SK-N-SH treated with all-trans-retinoic acid at 6 μM for 48 hours (cell line): ENCODE measurements around the gene CMTM2.

Source experiments
- ESRRG ChIP-seq: fragments of 250-450 bp; sonication (Bioruptor Pico); IDR thresholded peaks from 2 replicates; pipeline ENCODE4 v1.6.1; 2021; ENCODE audit warnings: mild to moderate bottlenecking
- PATZ1 ChIP-seq: fragments of 250-450 bp; sonication (Bioruptor Pico); IDR thresholded peaks from 2 replicates; pipeline ENCODE4 v1.8.0; 2020; ENCODE audit warnings: mild to moderate bottlenecking, moderate library complexity, borderline replicate concordance
- POU6F1 ChIP-seq: fragments of 250-450 bp; sonication (Bioruptor Pico); IDR thresholded peaks from 2 replicates; pipeline ENCODE4 v1.8.0; 2021; ENCODE audit warnings: low read depth, mild to moderate bottlenecking, moderate library complexity, borderline replicate concordance
- RARB ChIP-seq: fragments of 250-450 bp; sonication (Bioruptor Pico); IDR thresholded peaks from 2 replicates; pipeline ENCODE4 v1.8.0; 2021; ENCODE audit warnings: mild to moderate bottlenecking, moderate library complexity
- SNAI2 ChIP-seq: fragments of 250-450 bp; sonication (Bioruptor Pico); IDR thresholded peaks from 2 replicates; pipeline ENCODE4 v1.5.0; 2020; ENCODE audit warnings: mild to moderate bottlenecking, moderate library complexity
- TSHZ2 ChIP-seq: fragments of 250-450 bp; sonication (Bioruptor Pico); IDR thresholded peaks from 2 replicates; pipeline ENCODE4 v1.5.0; 2020; ENCODE audit warnings: mild to moderate bottlenecking, moderate library complexity
- ZC3H10 ChIP-seq: fragments of 250-450 bp; sonication (Bioruptor Pico); IDR thresholded peaks from 2 replicates; pipeline ENCODE4 v1.5.1; 2021; ENCODE audit warnings: mild to moderate bottlenecking, moderate library complexity
- ZFP3 ChIP-seq: fragments of 250-450 bp; sonication (Bioruptor Pico); IDR thresholded peaks from 2 replicates; pipeline ENCODE4 v1.5.0; 2020; ENCODE audit warnings: mild to moderate bottlenecking, moderate library complexity
- ZFP30 ChIP-seq: fragments of 450-650 bp; formaldehyde crosslinking; IDR thresholded peaks from 2 replicates; pipeline ENCODE4 v1.5.0; 2022; ENCODE audit warnings: mild to moderate bottlenecking, moderate library complexity
- ZNF565 ChIP-seq: fragments of 450-650 bp; formaldehyde crosslinking; conservative IDR thresholded peaks from 2 replicates; pipeline ENCODE4 v1.5.0; 2020; ENCODE audit warnings: low read depth, mild to moderate bottlenecking, moderate library complexity
- ZNF70 ChIP-seq: fragments of 450-650 bp; formaldehyde crosslinking; IDR thresholded peaks from 2 replicates; pipeline ENCODE4 v1.5.0; 2020; ENCODE audit warnings: mild to moderate bottlenecking, moderate library complexity

GRCh38 chr16:66617010-66617434, 37.8 kb downstream of the CMTM2 start:
- TF ChIP-seq ESRRG (no peak), ZNF70 (CRISPR knock-in tag) (no peak), TSHZ2 (CRISPR knock-in tag) (no peak), ZNF565 (no peak), ZC3H10 (CRISPR knock-in tag) (no peak), ZFP3 (CRISPR knock-in tag) (no peak), POU6F1 (CRISPR knock-in tag) (no peak), PATZ1 (CRISPR knock-in tag) (no peak), ZFP30 (CRISPR knock-in tag) (no peak), SNAI2 (CRISPR knock-in tag) (no peak), RARB (CRISPR knock-in tag) (no peak)
